Endothelial cell of umbilical vein (primary cell): ENCODE data around the gene TYROBP. TPM values are rescaled to one million over a fixed set of nuclear protein-coding genes. Genes with fewer than 3 reads are reported as not detected.

Experiments used
- BruUV-seq: library from RNA; stranded (reverse); fragments of 400-500 nt; replicated peaks from 2 replicates; lab custom pipeline; 2021; lab: Mats Ljungman, UMichigan
- CTCF ChIA-PET: fragments of 300-600, 350-600 bp; sonication (Branson Sonifier 250); formaldehyde crosslinking; loops from one replicate; lab custom pipeline; 2021; ENCODE audit warnings: antibody characterized with exemption, inconsistent platforms; lab: Charles Lee
- POLR2A ChIA-PET: fragments of 300-600, 350-600 bp; sonication (Branson Sonifier 250); formaldehyde crosslinking; loops from one replicate; lab custom pipeline; 2021; ENCODE audit warnings: antibody characterized with exemption, inconsistent platforms; lab: Charles Lee
- DNase-seq: peaks from one replicate; pipeline ENCODE4 v3.0.0-alpha.2; 2011; ENCODE audit warnings: low read depth, low spot score
- FAIRE-seq: peaks from 2 replicates; lab custom pipeline; 2011; peaks lifted over from hg19 to GRCh38; lab: Jason Lieb, UNC
- H2AFZ ChIP-seq: 2 replicates; pipeline ENCODE4 v1.6.0; 2012; ENCODE audit warnings: low read depth, low read length, control low read depth, inconsistent platforms
- H3K27ac ChIP-seq: 2 replicates; pipeline ENCODE4 v1.5.1; 2011; ENCODE audit warnings: low read depth, mild to moderate bottlenecking, control low read depth, low read length, moderate library complexity; ENCODE audit not compliant: insufficient read depth
- H3K27me3 ChIP-seq, 2 experiments: 2 replicates each; pipeline versions ENCODE4 v1.6.0 to v1.6.1; 2011; ENCODE audit warnings: low read length in 2 of 2, mixed read lengths in 1 of 2; ENCODE audit not compliant: control insufficient read depth in 2 of 2, insufficient read depth in 2 of 2
- H3K36me3 ChIP-seq, 2 experiments: 2 replicates in 1 of 2; 3 replicates in 1 of 2; pipeline ENCODE4 v1.5.1; 2011; ENCODE audit warnings: low read length in 2 of 2, mild to moderate bottlenecking in 1 of 2, moderate library complexity in 1 of 2; ENCODE audit not compliant: control insufficient read depth in 2 of 2, insufficient read depth in 2 of 2; ENCODE audit errors: extremely low read depth in 1 of 2
- H3K4me1 ChIP-seq: 3 replicates; pipeline ENCODE4 v1.5.1; 2011; ENCODE audit warnings: mild to moderate bottlenecking, low read length; ENCODE audit not compliant: control insufficient read depth, insufficient read depth; ENCODE audit errors: extremely low read depth
- H3K4me2 ChIP-seq: 2 replicates; pipeline ENCODE4 v1.6.1; 2011; ENCODE audit warnings: low read length, control low read depth, mixed read lengths; ENCODE audit not compliant: insufficient read depth
- H3K4me3 ChIP-seq, 3 experiments: fragments of 200-600 bp in 1 of 3; sonication (generic), shearing (Covaris generic) in 1 of 3; replicated peaks in 1 of 3; 2 replicates each; pipeline ENCODE4 v1.5.1; 2011 to 2016; ENCODE audit warnings: control low read depth in 3 of 3, low read length in 3 of 3, mild to moderate bottlenecking in 2 of 3, inconsistent platforms in 1 of 3, low read depth in 1 of 3, moderate library complexity in 1 of 3; ENCODE audit not compliant: insufficient read depth in 1 of 3
- H3K79me2 ChIP-seq: 2 replicates; pipeline ENCODE4 v1.6.0; 2012; ENCODE audit warnings: low read length, inconsistent platforms; ENCODE audit not compliant: control insufficient read depth, insufficient read depth
- H3K9ac ChIP-seq: replicated peaks from 2 replicates; pipeline ENCODE3; 2011; ENCODE audit warnings: low read length, control low read depth; ENCODE audit not compliant: insufficient read depth; ENCODE audit errors: extremely low read depth
- H3K9me1 ChIP-seq: replicated peaks from 3 replicates; pipeline ENCODE4 v1.6.0; 2011; ENCODE audit warnings: mild to moderate bottlenecking, low read length; ENCODE audit not compliant: control insufficient read depth, insufficient read depth; ENCODE audit errors: extremely low read depth
- H3K9me3 ChIP-seq: replicated peaks from 2 replicates; pipeline ENCODE4 v1.5.1; 2012; ENCODE audit warnings: low read length, inconsistent platforms; ENCODE audit not compliant: control insufficient read depth, insufficient read depth
- H4K20me1 ChIP-seq: replicated peaks from 2 replicates; pipeline ENCODE3; 2011; ENCODE audit warnings: mild to moderate bottlenecking, low read length; ENCODE audit not compliant: control insufficient read depth, insufficient read depth; ENCODE audit errors: extremely low read depth
- CTCF ChIP-seq, 2 donors: IDR thresholded peaks; 1 replicate in 1 of 2; 2 replicates in 1 of 2; pipeline ENCODE4 v1.5.1; 2011; ENCODE audit warnings: low read length in 2 of 2, mild to moderate bottlenecking in 2 of 2, moderate library complexity in 2 of 2, control low read depth in 1 of 2, inconsistent platforms in 1 of 2, low read depth in 1 of 2; ENCODE audit not compliant: insufficient read depth in 1 of 2; ENCODE audit errors: extremely low read depth in 1 of 2
- EZH2 ChIP-seq: IDR thresholded peaks from 2 replicates; pipeline ENCODE4 v1.6.1; 2012; ENCODE audit warnings: borderline replicate concordance, low read depth, mild to moderate bottlenecking, moderate library complexity, low read length, inconsistent platforms; ENCODE audit not compliant: severe bottlenecking
- FOS ChIP-seq: IDR thresholded peaks from 2 replicates; pipeline ENCODE4 v1.6.1; 2011; ENCODE audit warnings: mild to moderate bottlenecking, low read length, moderate library complexity, borderline replicate concordance; ENCODE audit not compliant: insufficient read depth
- GATA2 ChIP-seq: IDR thresholded peaks from 2 replicates; pipeline ENCODE4 v1.7.0; 2011; ENCODE audit warnings: low read depth, mild to moderate bottlenecking, moderate library complexity, mixed read lengths, low read length; ENCODE audit not compliant: insufficient read length, insufficient read depth
- JUN ChIP-seq: IDR thresholded peaks from 2 replicates; pipeline ENCODE4 v1.6.1; 2011; ENCODE audit warnings: borderline replicate concordance, low read depth; ENCODE audit not compliant: insufficient read length, insufficient read depth
- MAX ChIP-seq: IDR thresholded peaks from 2 replicates; pipeline ENCODE4 v1.6.1; 2011; ENCODE audit not compliant: insufficient read depth, insufficient read length
- MYC ChIP-seq: IDR thresholded peaks from one replicate; pipeline ENCODE4 v1.6.1; 2011; ENCODE audit warnings: mild to moderate bottlenecking, low read depth, low read length
- POLR2A ChIP-seq: IDR thresholded peaks from 2 replicates; pipeline ENCODE4 v1.6.1; 2012; ENCODE audit warnings: low read depth, mild to moderate bottlenecking, control low read depth, low read length
- POLR2AphosphoS5 ChIP-seq: IDR thresholded peaks from 2 replicates; pipeline ENCODE4 v1.6.1; 2012; ENCODE audit warnings: low read depth, mild to moderate bottlenecking, control low read depth, low read length, moderate library complexity; ENCODE audit not compliant: insufficient read depth
- dilution Hi-C: fragments of 300-500 bp; cut with MboI; formaldehyde crosslinking; loops from one replicate; pipeline ENCODE4 v1.15.0; 2019; ENCODE audit warnings: low sequenced_read_pairs; ENCODE audit not compliant: extremely low pct_ligation_motif_present
- intact Hi-C: fragments of 100-400 bp; cut with micrococcal nuclease; formaldehyde crosslinking; loops from one replicate; pipeline ENCODE4 v1.10.0; 2022
- polyA plus RNA-seq, 4 experiments: library from polyadenylated mRNA; depleted of rRNA in 3 of 4; stranded (reverse) in 3 of 4; unstranded in 1 of 4; fragments of >200 nt; gene quantifications; 2 replicates each; pipeline versions ENCODE4 v1.2.1 to v1.2.3, GENCODE V29; 2011 to 2012; ENCODE audit warnings: missing spikeins in 1 of 4
- total RNA-seq: library from RNA; stranded (reverse); gene quantifications from 2 replicates; pipeline ENCODE4 v1.2.3, GENCODE V29; 2021

The TYROBP gene
- total and polyA plus RNA-seq, 2 donors (not counting 3 experiments of a cell fraction or from before 2014, with no cell fraction given): not detected

DNA sequence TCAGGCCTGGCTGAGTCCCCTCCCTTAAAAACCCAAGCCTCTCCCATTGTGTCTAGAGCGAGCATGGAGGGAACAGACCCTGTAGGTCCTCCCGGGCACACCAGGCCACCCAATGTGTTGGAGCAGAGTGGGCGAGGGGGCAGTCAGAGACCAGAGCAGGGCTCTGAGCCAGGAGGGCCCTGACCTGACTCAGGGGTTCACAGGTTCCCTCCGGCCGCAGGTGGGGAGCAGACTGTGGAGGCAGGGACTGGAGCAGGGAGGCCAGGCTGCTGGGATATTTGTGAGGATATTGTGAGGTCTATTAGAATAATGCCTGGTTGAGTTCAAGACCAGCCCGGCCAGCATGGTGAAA lies 1.6 kb upstream of the TYROBP start:
- dilution Hi-C loops: no loop called here
- intact Hi-C loops: no loop called here

More for the DNA sequence above, 1.6 kb upstream of the TYROBP start:
- no peak overlapping the region for H3K4me2 ChIP-seq
- H3K27ac ChIP-seq: no peak overlapping the region
- no peaks in the 10 kb centered on the region for H3K79me2 ChIP-seq
- H4K20me1 ChIP-seq: no peaks in the 10 kb centered on the region
- TF ChIP-seq CTCF (IDR thresholded peaks at IDR 0.05; ENCODE audit: extremely low read depth in 1 of 2, insufficient read depth in 1 of 2, low read depth in 1 of 2, low read length in 2 of 2): no peak
- TF ChIP-seq JUN: no peak
- TF ChIP-seq GATA2: no peak
- no peak for TF ChIP-seq MAX
- TF ChIP-seq FOS: no peak
- TF ChIP-seq POLR2AphosphoS5: no peak
- no peak for TF ChIP-seq POLR2A
- no peak for TF ChIP-seq MYC
- TF ChIP-seq EZH2: no peak
- no peak for DNase-seq
- no peak overlapping the region for H2AFZ ChIP-seq
- POLR2A ChIA-PET: no interaction called here
- H3K9me1 ChIP-seq: no peaks in the 10 kb centered on the region
- CTCF ChIA-PET: no interaction called here
- BruUV-seq: no TSS peak
- no peaks in the 10 kb centered on the region for H3K4me1 ChIP-seq
- H3K9ac ChIP-seq: no peak overlapping the region
- FAIRE-seq: no peak
- H3K4me3 ChIP-seq: no peak overlapping the region
- H3K36me3 ChIP-seq: no peaks in the 10 kb centered on the region
- no peaks in the 10 kb centered on the region for H3K9me3 ChIP-seq
- no peaks in the 10 kb centered on the region for H3K27me3 ChIP-seq
